HG03066 (cell line): Measurements from ENCODE around the gene COA8.

ENCODE experiments used
- ATAC-seq: cut with Tn5 transposase; IDR thresholded peaks from one replicate; pipeline ENCODE4 v1.9.1; 2021; ENCODE audit warnings: low read depth; ENCODE audit not compliant: unreplicated experiment

COA8 gene

DNA sequence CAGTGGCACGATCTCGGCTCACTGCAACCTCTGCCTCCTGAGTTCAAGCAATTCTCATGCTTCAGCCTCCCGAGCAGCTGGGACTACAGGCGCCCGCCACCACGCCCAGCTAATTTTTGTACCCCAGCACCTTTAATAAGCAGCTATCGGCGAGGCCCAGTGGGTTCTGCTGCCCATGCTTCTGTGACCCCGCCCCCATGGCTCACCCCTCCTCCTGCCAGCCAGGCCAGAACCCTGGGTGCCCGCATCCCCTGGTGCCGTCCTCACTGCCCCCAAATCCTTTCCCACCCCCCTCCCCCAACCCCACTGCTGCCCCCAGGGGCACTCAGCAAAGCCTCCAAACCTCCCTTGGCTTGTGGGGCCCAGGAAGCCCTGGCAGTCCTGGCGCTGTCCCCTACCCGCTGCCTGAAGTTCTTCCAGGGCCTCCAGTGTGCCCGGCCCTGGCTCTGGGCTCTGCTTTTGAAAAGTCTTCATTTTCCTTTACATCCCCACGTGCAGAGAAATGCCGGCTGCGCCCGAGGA, 14.8 kb upstream of the COA8 start:
- no peak for ATAC-seq

- ATAC-seq: no peak
Observed at GRCh38 chr14:103548463-103549351, 14.1 kb upstream of the COA8 start.

DNA sequence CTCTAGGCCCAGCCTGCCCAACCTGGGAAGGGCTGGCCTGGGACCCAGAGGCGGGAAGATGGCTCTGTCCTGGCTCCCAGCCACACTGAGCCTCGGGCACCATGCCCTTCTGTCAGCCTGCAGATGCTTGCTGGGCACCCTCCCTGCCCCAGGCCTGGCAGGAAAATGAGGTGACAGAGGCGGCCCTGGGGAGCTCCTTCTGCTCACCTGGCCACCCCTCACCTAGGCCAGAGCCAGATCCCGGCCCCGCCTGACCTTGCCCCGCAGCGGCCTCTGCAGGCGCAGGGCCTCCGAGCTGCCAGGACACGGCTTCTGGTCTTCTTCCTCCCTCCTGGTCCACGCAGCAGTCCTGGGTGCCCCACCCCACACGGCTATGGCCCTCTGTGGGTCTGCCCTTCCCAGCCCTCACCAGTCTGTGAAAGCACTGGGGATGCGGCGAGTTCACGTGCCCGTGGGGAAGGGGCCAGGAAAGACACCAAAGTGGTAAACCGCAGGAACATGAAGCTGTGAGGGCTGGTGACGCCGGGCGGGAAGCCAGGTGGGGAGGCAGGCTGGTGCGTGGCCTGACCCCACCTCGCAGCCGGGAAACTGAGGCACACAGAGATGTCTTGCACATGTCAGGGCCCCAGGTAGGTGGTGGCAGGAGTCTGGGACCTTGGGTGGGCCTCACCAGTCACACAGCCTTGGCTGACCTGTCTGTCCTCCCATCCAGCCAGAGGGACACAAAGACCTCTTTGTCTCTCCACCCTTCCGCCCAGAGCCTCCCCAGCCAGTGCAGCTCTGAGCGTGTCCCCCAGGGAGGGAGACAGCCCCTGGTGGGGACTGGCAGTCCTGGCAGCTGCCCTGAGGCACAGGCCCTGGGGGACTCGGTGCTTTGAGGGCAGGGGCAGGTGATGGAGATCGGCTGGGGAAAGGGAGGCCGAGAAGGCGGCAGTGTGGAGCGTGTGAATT, 13.1 kb upstream of the COA8 start:
- ATAC-seq: no peak

- no peak for ATAC-seq
Observed at GRCh38 chr14:103550451-103551337, 12.1 kb upstream of the COA8 start.

DNA sequence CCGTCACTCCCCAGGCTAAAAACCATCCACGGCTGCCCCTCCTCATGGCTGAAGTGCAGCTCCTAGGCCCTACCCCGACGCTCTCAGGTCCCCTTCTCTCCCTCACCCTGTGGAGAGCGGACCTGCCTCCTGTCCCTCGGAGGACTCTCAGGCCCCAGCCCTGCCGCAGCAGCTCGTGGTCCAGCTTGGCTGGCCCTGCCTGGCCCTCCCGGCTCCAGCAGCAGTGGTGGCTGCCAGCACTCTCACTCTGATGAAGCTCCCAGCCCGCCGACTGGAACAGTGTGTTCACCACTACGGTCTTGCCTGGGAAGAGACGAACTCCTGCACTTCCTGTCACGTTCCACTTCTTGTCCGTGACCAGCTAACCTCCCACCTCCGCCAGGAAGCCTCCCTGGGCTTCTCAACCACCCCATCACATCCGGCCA, 11.4 kb upstream of the COA8 start:
- ATAC-seq: no peak

DNA sequence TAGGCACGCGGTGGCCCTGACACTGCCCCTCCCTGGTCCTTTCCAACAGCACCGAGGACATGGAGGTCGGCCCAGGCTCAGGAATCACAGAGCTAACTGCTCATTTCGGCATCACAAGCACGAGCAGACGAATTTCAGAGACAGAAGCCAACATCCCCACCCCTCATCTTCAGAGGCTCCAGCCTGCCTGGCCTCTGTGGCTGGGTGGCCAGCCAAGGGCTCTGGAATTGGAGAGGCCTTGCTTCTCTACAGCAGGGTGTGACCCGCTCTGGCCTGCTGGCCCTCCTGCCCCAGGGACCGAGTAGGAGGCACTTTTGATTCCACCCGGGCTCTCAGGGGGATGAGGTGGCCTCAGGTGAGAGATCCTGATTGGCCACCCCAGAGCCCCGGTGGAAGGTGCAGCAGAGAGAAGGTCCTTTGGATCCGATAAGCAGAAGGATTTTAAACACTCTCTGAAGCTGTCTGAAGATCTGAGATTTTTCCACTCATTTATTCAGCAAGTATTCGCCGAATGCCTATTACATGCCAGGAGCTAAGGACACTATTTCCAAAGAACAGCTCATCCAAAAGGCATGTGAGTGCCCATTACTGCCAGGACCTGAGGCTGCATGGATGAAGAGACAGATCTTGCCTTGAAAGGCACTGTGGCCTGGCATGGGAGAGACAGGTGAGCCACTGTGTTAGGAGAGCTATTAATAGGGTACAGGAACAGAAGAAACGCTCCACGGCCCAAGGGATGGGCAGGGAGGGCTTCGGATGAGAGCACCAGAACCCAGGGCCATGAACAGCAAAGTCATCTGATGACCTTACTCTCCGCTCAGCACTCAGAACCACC, 10.5 kb upstream of the COA8 start:
- no peak for ATAC-seq

- ATAC-seq: no peak
Observed at GRCh38 chr14:103552846-103553210, 9.9 kb upstream of the COA8 start.

DNA sequence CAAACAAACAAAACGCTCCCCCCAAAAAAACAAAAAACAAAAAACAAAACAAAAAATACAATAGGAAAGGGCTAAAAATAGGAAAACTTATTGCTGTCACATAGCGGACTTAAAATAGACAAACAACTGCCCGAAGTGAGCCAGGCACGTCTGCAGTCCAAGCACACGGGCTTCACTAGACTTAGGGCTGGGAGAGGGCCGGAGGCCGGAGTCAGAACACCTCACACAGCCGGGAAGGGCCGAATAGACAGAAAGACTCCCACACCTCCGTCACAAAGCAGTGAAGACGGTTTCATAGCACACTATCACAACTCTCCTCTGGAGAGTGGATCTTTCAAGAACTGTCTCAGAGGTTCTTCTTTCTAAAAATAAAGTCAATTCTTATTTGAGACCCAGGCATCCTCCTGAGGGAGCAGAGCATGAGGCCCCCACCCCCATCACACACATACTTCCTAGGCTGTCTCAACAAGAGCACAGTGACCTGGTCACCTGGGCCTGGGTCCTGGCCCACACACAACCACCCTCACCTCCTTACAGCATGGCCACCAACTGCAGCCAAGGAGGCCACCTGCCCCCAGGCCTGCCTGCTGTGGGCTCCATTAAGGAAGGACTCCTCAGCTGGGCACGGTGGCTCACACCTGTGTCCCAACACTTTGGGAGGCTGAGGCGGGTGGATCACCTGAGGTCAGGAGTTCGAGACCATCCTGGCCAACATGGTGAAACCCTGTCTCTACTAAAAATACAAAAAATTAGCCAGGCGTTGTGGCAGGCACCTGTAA, 7.0 kb upstream of the COA8 start:
- ATAC-seq: no peak

GRCh38 chr14:103556946-103557758, 5.6 kb upstream of the COA8 start:
- ATAC-seq: no peak

GRCh38 chr14:103558071-103558882, 4.5 kb upstream of the COA8 start:
- ATAC-seq: no peak

- no peak for ATAC-seq
Observed at GRCh38 chr14:103559766-103560165, 3.0 kb upstream of the COA8 start.

- ATAC-seq: no peak
Observed at GRCh38 chr14:103560691-103561090, 2.1 kb upstream of the COA8 start.

DNA sequence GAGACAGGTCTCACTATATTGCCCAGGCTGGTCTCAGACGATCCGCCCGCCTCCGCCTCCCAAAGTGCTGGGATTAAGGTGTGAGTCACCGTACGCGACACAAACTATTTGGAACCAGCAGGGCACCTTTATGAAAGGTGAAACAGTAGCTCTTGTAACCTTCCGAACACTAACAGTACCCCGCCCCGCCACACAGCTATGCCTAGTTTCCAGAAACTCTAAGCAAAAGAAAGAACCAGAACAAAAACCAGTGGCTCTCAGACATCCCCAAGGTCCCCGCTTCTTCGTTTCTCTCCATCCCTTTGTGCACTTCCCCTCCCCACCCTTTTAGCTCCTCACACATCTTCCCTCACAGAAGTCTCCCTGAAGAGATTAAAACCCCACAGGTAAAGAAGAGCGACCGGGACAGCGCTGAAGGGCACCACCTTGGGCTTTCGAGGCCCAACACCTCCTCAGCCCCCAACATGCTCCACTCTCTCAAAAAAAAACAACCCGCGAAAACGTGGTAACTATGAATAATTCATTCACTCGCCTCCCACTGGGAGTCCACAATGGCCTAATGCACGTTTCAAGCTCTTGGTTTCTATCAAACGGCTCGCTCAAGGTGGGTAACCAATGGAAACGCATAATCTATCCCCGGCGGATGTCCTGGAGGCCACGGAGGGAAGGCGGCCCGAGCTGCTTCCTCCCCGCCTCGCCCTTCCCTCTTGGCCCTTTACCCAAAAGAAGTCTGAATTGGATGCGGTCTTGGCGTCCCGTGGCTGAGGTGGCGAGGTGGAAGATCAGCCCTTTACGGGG, 1.2 kb upstream of the COA8 start:
- ATAC-seq: peak; percentile 34

- peak; percentile 48 for ATAC-seq
Observed at GRCh38 chr14:103562179-103562428, 656 bp upstream of the COA8 start.

GRCh38 chr14:103563226-103563620, 463 bp downstream of the COA8 start:
- no peak for ATAC-seq

DNA sequence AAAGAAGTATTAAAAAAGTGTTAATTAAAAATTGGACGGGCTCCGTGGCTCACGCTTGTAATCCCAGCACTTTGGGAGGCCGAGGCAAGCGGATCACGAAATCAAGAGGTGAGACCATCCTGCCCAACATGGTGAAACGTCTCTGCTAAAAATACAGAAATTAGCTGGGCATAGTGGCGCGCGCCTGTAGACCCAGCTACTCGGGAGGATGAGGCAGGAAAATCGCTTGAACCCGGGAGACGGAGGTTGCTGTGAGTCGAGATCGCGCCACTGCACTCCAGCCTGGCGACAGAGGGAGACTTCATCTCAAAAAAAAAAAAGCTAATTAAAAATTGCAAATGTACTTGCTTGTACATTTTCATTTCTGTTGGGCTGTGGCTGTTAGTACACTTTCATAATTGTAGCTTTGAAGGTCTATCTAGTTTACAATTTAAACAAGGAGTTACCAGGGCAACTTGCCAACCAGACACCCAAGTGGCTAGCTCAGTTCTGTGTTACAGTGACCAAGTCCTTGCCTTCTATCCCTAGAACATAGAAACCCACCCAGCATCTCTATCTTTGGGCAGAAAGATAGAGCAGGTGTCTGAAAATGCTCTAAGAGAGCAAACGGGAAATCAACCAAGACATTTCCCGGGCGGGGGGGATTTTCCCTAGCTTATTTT, 1.2 kb downstream of the COA8 start:
- ATAC-seq: no peak
